Loucy (cell line): ENCODE measurements around the gene CEP152.

Experiments
- H2AFZ ChIP-seq: fragments of 200-600 bp; sonication (generic); 2 replicates; pipeline ENCODE4 v1.6.0; 2016; ENCODE audit warnings: antibody characterized with exemption, mild to moderate bottlenecking, low read length, moderate library complexity
- H3F3A ChIP-seq: fragments of 200-600 bp; 2 replicates; pipeline ENCODE4 v1.6.0; 2016; ENCODE audit warnings: antibody characterized with exemption, low read depth, mild to moderate bottlenecking
- H3K27me3 ChIP-seq: fragments of 200-600 bp; sonication (generic); 2 replicates; pipeline ENCODE4 v1.6.1; 2014; ENCODE audit warnings: low read length, mild to moderate bottlenecking; ENCODE audit not compliant: insufficient read depth, poor library complexity, severe bottlenecking
- H3K36me3 ChIP-seq: fragments of 200-600 bp; sonication (generic); 2 replicates; pipeline ENCODE4 v1.6.1; 2016; ENCODE audit warnings: low read length; ENCODE audit not compliant: insufficient read depth
- H3K4me1 ChIP-seq: fragments of 200-600 bp; sonication (generic); 2 replicates; pipeline ENCODE4 v1.5.1; 2014; ENCODE audit warnings: low read length, mild to moderate bottlenecking; ENCODE audit not compliant: insufficient read depth, poor library complexity, severe bottlenecking
- H3K4me2 ChIP-seq: fragments of 200-600 bp; sonication (generic); 2 replicates; pipeline ENCODE4 v1.6.0; 2014; ENCODE audit warnings: antibody characterized with exemption, low read length, low read depth, mild to moderate bottlenecking; ENCODE audit not compliant: poor library complexity, severe bottlenecking
- H3K4me3 ChIP-seq: fragments of 200-600 bp; sonication (generic); 2 replicates; pipeline ENCODE4 v1.5.1; 2014; ENCODE audit warnings: low read length, mild to moderate bottlenecking, mixed read lengths; ENCODE audit not compliant: poor library complexity, severe bottlenecking
- H3K79me2 ChIP-seq: fragments of 200-600 bp; sonication (generic); 2 replicates; pipeline ENCODE4 v1.6.1; 2014; ENCODE audit warnings: low read length; ENCODE audit not compliant: insufficient read depth
- H3K9ac ChIP-seq: fragments of 200-600 bp; sonication (generic); 2 replicates; pipeline ENCODE4 v1.6.0; 2014; ENCODE audit warnings: mild to moderate bottlenecking, low read depth, low read length, moderate library complexity; ENCODE audit not compliant: poor library complexity, severe bottlenecking
- H3K9me2 ChIP-seq: fragments of 200-600 bp; sonication (generic); replicated peaks from 2 replicates; pipeline ENCODE4 v1.6.1; 2016; ENCODE audit warnings: low read depth, low read length, mixed read lengths
- H3K9me3 ChIP-seq: fragments of 200-600 bp; sonication (generic); 2 replicates; pipeline ENCODE4 v1.6.1; 2014; ENCODE audit warnings: mild to moderate bottlenecking, antibody characterized with exemption, low read length, low read depth; ENCODE audit not compliant: insufficient read depth
- H4K20me1 ChIP-seq: fragments of 200-600 bp; sonication (generic); 2 replicates; pipeline ENCODE4 v1.6.0; 2014; ENCODE audit warnings: antibody characterized with exemption, low read length, mild to moderate bottlenecking; ENCODE audit not compliant: insufficient read depth, poor library complexity, severe bottlenecking
- CTCF ChIP-seq: fragments of 200-600 bp; sonication (generic); conservative IDR thresholded peaks from 2 replicates; pipeline ENCODE4 v1.5.1; 2014; ENCODE audit warnings: mild to moderate bottlenecking, antibody characterized with exemption, low read length
- EZH2phosphoT487 ChIP-seq: fragments of 200-600 bp; IDR thresholded peaks from 2 replicates; pipeline ENCODE4 v1.6.1; 2018; ENCODE audit warnings: antibody characterized with exemption, mild to moderate bottlenecking, moderate library complexity, borderline replicate concordance

CEP152 gene

GRCh38 chr15:48719668-48720067 lies 91.2 kb downstream of the CEP152 start:
- Histone ChIP-seq H3K9me3 (peaks cover 14% of the 10 kb centered on the region), H3K4me1 (no peaks in the 10 kb centered on the region), H3K9ac (no peak overlapping the region), H3K4me2 (no peak overlapping the region), H4K20me1 (no peaks in the 10 kb centered on the region), H3K79me2 (no peaks in the 10 kb centered on the region), H3K9me2 (no peaks in the 10 kb centered on the region), H3F3A (no peaks in the 10 kb centered on the region), H3K4me3 (no peak overlapping the region), H2AFZ (no peak overlapping the region), H3K27me3 (no peaks in the 10 kb centered on the region), H3K36me3 (no peaks in the 10 kb centered on the region)
- no peak for TF ChIP-seq CTCF
- TF ChIP-seq EZH2phosphoT487 = no peak

GRCh38 chr15:48718646-48719045 lies 92.2 kb downstream of the CEP152 start:
- no peak overlapping the region for H2AFZ ChIP-seq
- no peaks in the 10 kb centered on the region for H3K79me2 ChIP-seq
- H4K20me1 ChIP-seq = no peaks in the 10 kb centered on the region
- no peaks in the 10 kb centered on the region for H3K27me3 ChIP-seq
- no peaks in the 10 kb centered on the region for H3K36me3 ChIP-seq
- H3K4me3 ChIP-seq = no peak overlapping the region
- no peaks in the 10 kb centered on the region for H3K9me2 ChIP-seq
- no peaks in the 10 kb centered on the region for H3K4me1 ChIP-seq
- peaks cover 14% of the 10 kb centered on the region for H3K9me3 ChIP-seq
- TF ChIP-seq EZH2phosphoT487 (no peak), CTCF (no peak)
- H3K4me2 ChIP-seq = no peak overlapping the region
- H3K9ac ChIP-seq = no peak overlapping the region
- no peaks in the 10 kb centered on the region for H3F3A ChIP-seq

GRCh38 chr15:48717458-48717857 lies 93.4 kb downstream of the CEP152 start:
- TF ChIP-seq EZH2phosphoT487 (no peak), CTCF (peak; percentile 34)
- H3F3A ChIP-seq = no peaks in the 10 kb centered on the region
- H3K9ac ChIP-seq = no peak overlapping the region
- no peak overlapping the region for H3K4me2 ChIP-seq
- no peaks in the 10 kb centered on the region for H3K79me2 ChIP-seq
- no peaks in the 10 kb centered on the region for H3K9me2 ChIP-seq
- H2AFZ ChIP-seq = no peak overlapping the region
- H3K4me1 ChIP-seq = no peaks in the 10 kb centered on the region
- no peaks in the 10 kb centered on the region for H3K27me3 ChIP-seq
- no peak overlapping the region for H3K4me3 ChIP-seq
- H3K36me3 ChIP-seq = no peaks in the 10 kb centered on the region
- H4K20me1 ChIP-seq = no peaks in the 10 kb centered on the region
- peaks cover 14% of the 10 kb centered on the region for H3K9me3 ChIP-seq
